ENCODE measurements around the gene TBC1D23. TPM values are rescaled to one million over a fixed set of nuclear protein-coding genes. Genes with fewer than 3 reads are reported as not detected.

TBC1D23 gene
- total RNA-seq, 1 donor from 2014 or later, result 41.9 TPM

- TF ChIP-seq CTCF (IDR thresholded peaks at IDR 0.05), result no peak
- H3K4me1 ChIP-seq, result peaks cover 50% of the 10 kb centered on the region
- no peak overlapping the region for H3K27ac ChIP-seq
- no peak overlapping the region for H3K4me3 ChIP-seq
- H3K27me3 ChIP-seq (ENCODE audit: low read depth), result no peaks in the 10 kb centered on the region
- no peaks in the 10 kb centered on the region for H3K9me3 ChIP-seq
- DNase-seq (no peak), ATAC-seq (no peak)
- intact Hi-C loops (cut with DNase I), result no loop called here
- H3K36me3 ChIP-seq, result no peaks in the 10 kb centered on the region
Observed at GRCh38 chr3:100264242-100264641, 3.5 kb downstream of the TBC1D23 start.

- peaks cover 47% of the 10 kb centered on the region for H3K4me1 ChIP-seq
- H3K27me3 ChIP-seq (ENCODE audit: low read depth), result no peaks in the 10 kb centered on the region
- no peak overlapping the region for H3K27ac ChIP-seq
- intact Hi-C loops (cut with DNase I), result no loop called here
- H3K4me3 ChIP-seq, result no peak overlapping the region
- no peak for ATAC-seq
- H3K9me3 ChIP-seq, result no peaks in the 10 kb centered on the region
- TF ChIP-seq CTCF (IDR thresholded peaks at IDR 0.05), result no peak
- no peak for DNase-seq
- H3K36me3 ChIP-seq, result no peaks in the 10 kb centered on the region
Observed at GRCh38 chr3:100265016-100265415, 4.2 kb downstream of the TBC1D23 start.

- H3K27ac ChIP-seq, result no peak overlapping the region
- no peaks in the 10 kb centered on the region for H3K9me3 ChIP-seq
- H3K4me3 ChIP-seq, result no peak overlapping the region
- peaks cover 40% of the 10 kb centered on the region for H3K4me1 ChIP-seq
- ATAC-seq (no peak), DNase-seq (no peak)
- intact Hi-C loops (cut with DNase I), result no loop called here
- TF ChIP-seq CTCF (IDR thresholded peaks at IDR 0.05), result no peak
- H3K36me3 ChIP-seq, result no peaks in the 10 kb centered on the region
- H3K27me3 ChIP-seq (ENCODE audit: low read depth), result no peaks in the 10 kb centered on the region
Observed at GRCh38 chr3:100266531-100266930, 5.7 kb downstream of the TBC1D23 start.

- no peaks in the 10 kb centered on the region for H3K9me3 ChIP-seq
- no peaks in the 10 kb centered on the region for H3K36me3 ChIP-seq
- no peak overlapping the region for H3K4me3 ChIP-seq
- no peaks in the 10 kb centered on the region for H3K27me3 ChIP-seq (ENCODE audit: low read depth)
- H3K27ac ChIP-seq, result no peak overlapping the region
- intact Hi-C loops (cut with DNase I), result no loop called here
- ATAC-seq, result no peak
- no peak for DNase-seq
- no peak for TF ChIP-seq CTCF (IDR thresholded peaks at IDR 0.05)
- peaks cover 25% of the 10 kb centered on the region for H3K4me1 ChIP-seq
Observed at GRCh38 chr3:100268156-100268555, 7.4 kb downstream of the TBC1D23 start.

GRCh38 chr3:100269001-100269400 lies 8.2 kb downstream of the TBC1D23 start:
- intact Hi-C loops (cut with DNase I), result no loop called here
- peaks cover 17% of the 10 kb centered on the region for H3K4me1 ChIP-seq

More at GRCh38 chr3:100269001-100269400, 8.2 kb downstream of the TBC1D23 start:
- no peak for ATAC-seq
- TF ChIP-seq CTCF (IDR thresholded peaks at IDR 0.05), result no peak
- DNase-seq, result no peak
- Histone ChIP-seq H3K27me3 (ENCODE audit: low read depth) (no peaks in the 10 kb centered on the region), H3K36me3 (no peaks in the 10 kb centered on the region), H3K9me3 (no peaks in the 10 kb centered on the region), H3K27ac (no peak overlapping the region), H3K4me3 (no peak overlapping the region)

All from lower lobe of right lung (tissue), 2 donors.